Muscle of leg (tissue), 11 donors: ENCODE results near the gene IMMP1L. TPM values are rescaled to one million over a fixed set of nuclear protein-coding genes. Genes with fewer than 3 reads are reported as not detected.

Source experiments
- DNase-seq: peaks from one replicate; pipeline ENCODE4 v3.0.0; 2013
- H3K27ac ChIP-seq: one replicate; pipeline ENCODE4 v1.5.1; 2013; ENCODE audit warnings: mild to moderate bottlenecking, low read length, control low read depth
- H3K27me3 ChIP-seq: one replicate; pipeline ENCODE4 v1.6.1; 2013; ENCODE audit warnings: low read length; ENCODE audit not compliant: control insufficient read depth, insufficient read depth
- H3K36me3 ChIP-seq: one replicate; pipeline ENCODE4 v1.6.1; 2013; ENCODE audit warnings: low read length; ENCODE audit not compliant: control insufficient read depth, insufficient read depth
- H3K4me1 ChIP-seq: one replicate; pipeline ENCODE4 v1.6.1; 2013; ENCODE audit warnings: low read length; ENCODE audit not compliant: control insufficient read depth, insufficient read depth
- H3K4me3 ChIP-seq: one replicate; pipeline ENCODE4 v1.5.1; 2013; ENCODE audit warnings: low read length, control low read depth
- H3K9me3 ChIP-seq: replicated peaks from 2 replicates; pipeline ENCODE4 v1.6.1; 2013; ENCODE audit warnings: low read depth, low read length; ENCODE audit not compliant: control insufficient read depth
- WGBS: methylation state at CpG from one replicate; pipeline ENCODE4 v1.1.5; 2013; ENCODE audit warnings: missing lambda C conversion rate; ENCODE audit not compliant: insufficient coverage; 5-methylcytosine and 5-hydroxymethylcytosine counted together
- polyA plus RNA-seq, 8 donors: library from polyadenylated mRNA; unstranded; fragments of 120-200 nt; gene quantifications; one replicate each; pipeline versions ENCODE4 v1.2.1 to v1.2.3, GENCODE V29; 2013; ENCODE audit warnings: inconsistent platforms in 1 of 8, low replicate concordance in 1 of 8; ENCODE audit not compliant: insufficient read length in 8 of 8, insufficient read depth in 1 of 8
- total RNA-seq: library from RNA; stranded (reverse); fragments of 120-200 nt; gene quantifications from one replicate; pipeline ENCODE4 v1.2.4, GENCODE V29; 2013

Gene IMMP1L
- total and polyA plus RNA-seq, 9 donors: 22.8 to 50.4 (median 26.4) TPM

DNA sequence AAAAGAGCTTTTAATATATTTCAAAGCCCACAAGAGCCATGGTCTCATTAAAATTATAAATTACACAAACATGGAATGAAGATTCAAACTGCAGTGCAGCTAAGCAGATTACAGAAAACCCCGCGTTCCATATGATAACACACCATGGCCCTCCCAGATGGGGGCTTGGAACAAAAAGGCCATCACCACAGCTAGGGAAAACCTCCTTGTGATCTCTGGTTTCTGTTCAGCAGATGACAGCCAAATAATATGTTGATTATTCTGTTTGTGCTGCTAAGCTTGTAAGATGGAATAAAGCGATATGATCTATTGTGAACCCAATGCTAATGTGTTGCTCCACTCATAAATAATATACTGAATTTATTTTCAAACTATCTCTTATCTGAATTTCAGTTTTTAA, 28.5 kb downstream of the IMMP1L start:
- DNase-seq: no peak
- no peak overlapping the region for H3K27ac ChIP-seq
- no peaks in the 10 kb centered on the region for H3K36me3 ChIP-seq
- no peaks in the 10 kb centered on the region for H3K27me3 ChIP-seq
- no peaks in the 10 kb centered on the region for H3K9me3 ChIP-seq
- H3K4me3 ChIP-seq: no peak overlapping the region
- no peaks in the 10 kb centered on the region for H3K4me1 ChIP-seq
- no CpG with 5 or more reads among the region's 3 CpGs for WGBS

DNA sequence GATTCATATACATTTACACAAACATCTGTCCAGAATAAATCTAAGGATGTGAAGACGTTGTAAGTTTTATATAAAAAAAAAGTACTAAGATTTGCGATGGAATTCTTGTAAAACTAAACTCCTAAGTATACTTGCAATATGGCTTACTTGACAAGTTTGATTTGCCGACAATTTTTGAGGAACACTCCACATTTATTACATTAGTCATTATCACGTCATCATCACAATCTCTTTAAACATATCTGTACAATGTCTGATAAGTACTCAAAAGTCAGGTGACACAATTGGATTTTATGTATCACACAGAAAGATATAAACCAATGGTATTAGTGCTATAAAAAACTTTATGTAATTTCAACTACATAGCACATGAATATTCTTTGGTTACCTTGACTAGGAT, 30.4 kb downstream of the IMMP1L start:
- Histone ChIP-seq H3K4me3 (no peak overlapping the region), H3K4me1 (no peaks in the 10 kb centered on the region), H3K27ac (no peak overlapping the region), H3K9me3 (no peaks in the 10 kb centered on the region), H3K27me3 (no peaks in the 10 kb centered on the region), H3K36me3 (no peaks in the 10 kb centered on the region)
- no peak for DNase-seq
- WGBS: no CpG with 5 or more reads among the region's 4 CpGs

- no CpG with 5 or more reads among the region's 2 CpGs for WGBS
- Histone ChIP-seq H3K9me3 (no peaks in the 10 kb centered on the region), H3K27me3 (no peaks in the 10 kb centered on the region), H3K4me1 (no peaks in the 10 kb centered on the region), H3K36me3 (no peaks in the 10 kb centered on the region), H3K27ac (no peak overlapping the region), H3K4me3 (no peak overlapping the region)
- no peak for DNase-seq
Measured at GRCh38 chr11:31478223-31478590, 31.2 kb downstream of the IMMP1L start.

- H3K27ac ChIP-seq: no peak overlapping the region
- WGBS: 57% methylated on average over 5 of the region's 6 CpGs
- no peaks in the 10 kb centered on the region for H3K27me3 ChIP-seq
- H3K4me1 ChIP-seq: no peaks in the 10 kb centered on the region
- no peaks in the 10 kb centered on the region for H3K9me3 ChIP-seq
- no peaks in the 10 kb centered on the region for H3K36me3 ChIP-seq
- peak; percentile 1 for DNase-seq
- no peak overlapping the region for H3K4me3 ChIP-seq
Measured at GRCh38 chr11:31477528-31478222, 31.7 kb downstream of the IMMP1L start.

DNA sequence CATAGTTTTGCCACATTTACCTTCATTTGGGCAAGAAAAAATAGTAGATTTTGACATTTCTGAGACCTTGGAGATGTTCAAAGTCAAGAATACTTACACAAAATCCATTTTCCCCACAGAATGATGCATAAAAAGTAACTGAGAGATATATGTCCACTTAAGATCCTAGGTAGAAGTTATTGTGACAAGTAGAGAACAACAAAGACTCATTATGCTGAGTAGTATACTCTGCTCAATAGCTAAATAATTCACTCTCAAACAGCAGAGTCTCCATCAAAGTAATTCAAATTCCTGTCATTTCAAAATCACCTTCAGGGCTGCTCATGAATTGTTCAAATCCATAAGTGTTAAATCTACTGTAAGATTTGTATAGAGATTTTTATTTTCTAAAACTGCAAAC, 35.3 kb downstream of the IMMP1L start:
- DNase-seq: no peak

GRCh38 chr11:31464436-31464835, 45.0 kb downstream of the IMMP1L start:
- H3K9me3 ChIP-seq: peaks cover 9% of the 10 kb centered on the region
- WGBS: 100% methylated on average over 2 of the region's 3 CpGs
- no peak overlapping the region for H3K27ac ChIP-seq
- DNase-seq: no peak
- H3K4me3 ChIP-seq: no peak overlapping the region
- no peaks in the 10 kb centered on the region for H3K27me3 ChIP-seq
- no peaks in the 10 kb centered on the region for H3K36me3 ChIP-seq
- H3K4me1 ChIP-seq: no peaks in the 10 kb centered on the region

More for the DNA sequence above, 35.3 kb downstream of the IMMP1L start:
- H3K4me3 ChIP-seq: no peak overlapping the region
- H3K4me1 ChIP-seq: no peaks in the 10 kb centered on the region
- no peaks in the 10 kb centered on the region for H3K9me3 ChIP-seq
- no peaks in the 10 kb centered on the region for H3K36me3 ChIP-seq
- no peaks in the 10 kb centered on the region for H3K27me3 ChIP-seq
- H3K27ac ChIP-seq: no peak overlapping the region

DNA sequence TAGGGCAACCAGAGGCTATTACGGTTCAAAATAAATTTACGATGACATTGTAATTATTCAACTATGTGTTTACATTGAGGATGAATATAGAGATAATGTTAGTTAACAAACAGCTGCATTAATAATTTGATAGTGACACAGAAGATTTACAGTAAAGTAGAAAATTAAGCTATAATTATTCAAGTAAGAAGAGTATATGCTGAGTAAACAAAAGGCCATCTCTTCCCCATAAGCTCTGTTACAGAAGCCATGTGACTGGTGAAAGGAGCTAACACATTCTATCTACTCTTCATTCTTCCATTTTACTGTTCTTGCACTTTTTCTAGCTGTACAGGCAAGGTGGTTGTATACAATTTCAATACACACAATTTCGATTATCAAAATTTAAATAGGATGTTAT, 54.2 kb downstream of the IMMP1L start:
- no peak for DNase-seq
- H3K4me3 ChIP-seq: no peak overlapping the region
- H3K9me3 ChIP-seq: no peaks in the 10 kb centered on the region
- no peaks in the 10 kb centered on the region for H3K4me1 ChIP-seq
- H3K27ac ChIP-seq: no peak overlapping the region
- H3K27me3 ChIP-seq: no peaks in the 10 kb centered on the region
- H3K36me3 ChIP-seq: no peaks in the 10 kb centered on the region
- WGBS: no CpG with 5 or more reads among the region's 3 CpGs

GRCh38 chr11:31450841-31451240, 58.6 kb downstream of the IMMP1L start:
- no peaks in the 10 kb centered on the region for H3K27me3 ChIP-seq
- H3K27ac ChIP-seq: no peak overlapping the region
- DNase-seq: no peak
- H3K36me3 ChIP-seq: peaks cover 3% of the 10 kb centered on the region
- H3K4me3 ChIP-seq: no peak overlapping the region
- no peaks in the 10 kb centered on the region for H3K9me3 ChIP-seq
- WGBS: no CpG with 5 or more reads among the region's 1 CpG
- H3K4me1 ChIP-seq: no peaks in the 10 kb centered on the region

DNA sequence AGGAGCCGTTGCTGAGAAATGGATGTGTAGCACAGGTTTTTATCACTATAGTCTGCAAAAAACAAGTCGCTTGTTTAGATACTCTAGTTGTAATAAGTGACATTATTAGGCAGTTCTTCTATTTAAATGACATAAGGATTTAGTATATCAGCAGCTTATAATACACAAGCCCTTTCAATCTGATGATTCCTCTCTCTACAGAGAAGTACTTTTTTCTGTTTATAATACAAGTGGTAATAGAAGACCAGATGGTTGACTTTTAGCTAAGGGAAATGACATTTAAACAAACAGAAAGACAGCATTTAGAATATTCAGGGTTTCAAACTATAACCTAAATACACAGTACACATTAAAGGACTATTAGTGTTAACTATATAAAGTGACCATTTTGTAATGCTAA, 60.4 kb downstream of the IMMP1L start:
- H3K4me3 ChIP-seq: no peak overlapping the region
- no CpG with 5 or more reads among the region's 2 CpGs for WGBS
- no peak for DNase-seq
- H3K9me3 ChIP-seq: no peaks in the 10 kb centered on the region
- H3K4me1 ChIP-seq: no peaks in the 10 kb centered on the region
- no peak overlapping the region for H3K27ac ChIP-seq
- H3K36me3 ChIP-seq: peaks cover 3% of the 10 kb centered on the region
- H3K27me3 ChIP-seq: no peaks in the 10 kb centered on the region

GRCh38 chr11:31445621-31446020, 63.8 kb downstream of the IMMP1L start:
- Histone ChIP-seq H3K27me3 (no peaks in the 10 kb centered on the region), H3K27ac (no peak overlapping the region), H3K36me3 (peaks cover 3% of the 10 kb centered on the region), H3K9me3 (no peaks in the 10 kb centered on the region), H3K4me3 (no peak overlapping the region), H3K4me1 (no peaks in the 10 kb centered on the region)
- 100% methylated on average over 1 of the region's 4 CpGs for WGBS
- DNase-seq: no peak

DNA sequence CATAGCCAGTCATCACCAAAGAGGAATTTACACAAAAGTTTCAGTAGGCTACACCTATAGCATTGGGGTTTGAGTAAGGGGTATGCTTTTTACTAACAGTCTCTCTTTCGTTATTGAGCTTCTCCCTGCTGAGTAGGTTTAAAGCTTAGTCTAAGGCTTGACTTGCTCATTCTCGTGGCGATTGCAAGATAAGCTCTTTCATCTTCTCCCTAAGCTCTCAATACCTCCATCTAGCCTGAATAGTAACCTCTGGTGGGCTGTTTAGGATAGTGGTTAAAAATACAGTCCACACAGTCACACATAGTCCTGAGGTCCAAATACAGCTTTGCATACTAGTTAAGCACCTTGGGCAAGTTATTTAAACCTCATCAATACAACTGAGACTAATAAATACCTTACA, 65.6 kb downstream of the IMMP1L start:
- Histone ChIP-seq H3K4me3 (no peak overlapping the region), H3K36me3 (peaks cover 3% of the 10 kb centered on the region), H3K27ac (no peak overlapping the region), H3K27me3 (no peaks in the 10 kb centered on the region), H3K9me3 (no peaks in the 10 kb centered on the region), H3K4me1 (no peaks in the 10 kb centered on the region)
- no CpG with 5 or more reads among the region's 3 CpGs for WGBS
- no peak for DNase-seq
